Keratinocyte (primary cell): Measurements from ENCODE around the gene LPCAT1.

ENCODE experiments used
- CTCF ChIP-seq, 3 experiments: IDR thresholded peaks in 1 of 3; conservative IDR thresholded peaks in 1 of 3; optimal IDR thresholded peaks in 1 of 3; 2 replicates in 2 of 3; 3 replicates in 1 of 3; pipeline versions ENCODE3 to v1.5.1; 2011; ENCODE audit warnings: low read length in 3 of 3, mild to moderate bottlenecking in 3 of 3, moderate library complexity in 2 of 3, control low read depth in 1 of 3, inconsistent platforms in 1 of 3; ENCODE audit not compliant: insufficient read depth in 2 of 3; ENCODE audit errors: extremely low read depth in 1 of 3
- EZH2 ChIP-seq: IDR thresholded peaks from one replicate; pipeline ENCODE4 v1.6.1; 2012; ENCODE audit warnings: inconsistent platforms, mild to moderate bottlenecking, low read length, moderate library complexity

DNA sequence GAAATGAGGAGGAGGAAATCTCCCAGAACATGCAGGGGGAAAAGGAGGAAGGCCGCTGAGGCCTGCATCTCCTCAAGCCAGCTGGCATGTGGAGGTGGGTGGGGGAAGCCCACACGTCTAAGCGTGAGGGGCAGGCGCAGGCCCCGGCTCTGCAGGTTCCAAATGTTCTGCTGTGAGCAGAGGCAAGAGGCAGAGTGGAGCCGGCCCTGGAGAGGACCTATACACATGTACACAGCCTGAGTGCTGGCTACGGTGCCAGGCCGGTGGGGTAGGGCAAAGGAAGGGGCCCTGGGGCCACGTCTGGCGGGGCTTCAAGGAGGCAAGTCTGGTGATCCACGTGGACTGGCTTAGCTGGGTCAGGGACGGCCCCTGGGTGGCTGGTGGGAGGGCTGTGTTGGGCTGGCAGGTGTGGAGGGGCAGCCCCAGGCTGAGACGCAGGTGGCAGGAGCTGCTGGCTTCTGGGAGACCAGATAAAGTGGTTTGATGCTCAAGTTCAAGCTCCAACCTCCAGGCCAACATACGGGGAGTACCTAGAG, 26.4 kb downstream of the LPCAT1 start:
- TF ChIP-seq CTCF (optimal IDR thresholded peaks at IDR 0.05 in 1 of 3, IDR thresholded peaks at IDR 0.05 in 1 of 3, conservative IDR thresholded peaks at IDR 0.05 in 1 of 3; ENCODE audit: extremely low read depth in 1 of 3, insufficient read depth in 2 of 3, low read length in 3 of 3) = no peak
- no peak for TF ChIP-seq EZH2
